Measurements from ENCODE around the gene HBG1. TPM values are rescaled to one million over a fixed set of nuclear protein-coding genes. Genes with fewer than 3 reads are reported as not detected.
A peak's percentile ranks its signal among the peaks of the same experiment; 100 is the strongest.
"Not testable (repeated sequence)": the region's sequence is repeated elsewhere in the genome, so short reads cannot be mapped to it uniquely, and the experiment has no call there.

HBG1 gene
- total RNA-seq, 1 donor from 2014 or later, result 5.3 TPM

DNA sequence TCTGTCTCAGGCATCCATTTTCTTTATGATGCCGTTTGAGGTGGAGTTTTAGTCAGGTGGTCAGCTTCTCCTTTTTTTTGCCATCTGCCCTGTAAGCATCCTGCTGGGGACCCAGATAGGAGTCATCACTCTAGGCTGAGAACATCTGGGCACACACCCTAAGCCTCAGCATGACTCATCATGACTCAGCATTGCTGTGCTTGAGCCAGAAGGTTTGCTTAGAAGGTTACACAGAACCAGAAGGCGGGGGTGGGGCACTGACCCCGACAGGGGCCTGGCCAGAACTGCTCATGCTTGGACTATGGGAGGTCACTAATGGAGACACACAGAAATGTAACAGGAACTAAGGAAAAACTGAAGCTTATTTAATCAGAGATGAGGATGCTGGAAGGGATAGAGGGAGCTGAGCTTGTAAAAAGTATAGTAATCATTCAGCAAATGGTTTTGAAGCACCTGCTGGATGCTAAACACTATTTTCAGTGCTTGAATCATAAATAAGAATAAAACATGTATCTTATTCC lies 31.0 kb upstream of the HBG1 start:
- intact Hi-C loops (cut with DNase I), result no loop called here
- DNase-seq (ENCODE audit: low spot score), result peak; percentile 60
- peak; percentile 90 for ATAC-seq

DNA sequence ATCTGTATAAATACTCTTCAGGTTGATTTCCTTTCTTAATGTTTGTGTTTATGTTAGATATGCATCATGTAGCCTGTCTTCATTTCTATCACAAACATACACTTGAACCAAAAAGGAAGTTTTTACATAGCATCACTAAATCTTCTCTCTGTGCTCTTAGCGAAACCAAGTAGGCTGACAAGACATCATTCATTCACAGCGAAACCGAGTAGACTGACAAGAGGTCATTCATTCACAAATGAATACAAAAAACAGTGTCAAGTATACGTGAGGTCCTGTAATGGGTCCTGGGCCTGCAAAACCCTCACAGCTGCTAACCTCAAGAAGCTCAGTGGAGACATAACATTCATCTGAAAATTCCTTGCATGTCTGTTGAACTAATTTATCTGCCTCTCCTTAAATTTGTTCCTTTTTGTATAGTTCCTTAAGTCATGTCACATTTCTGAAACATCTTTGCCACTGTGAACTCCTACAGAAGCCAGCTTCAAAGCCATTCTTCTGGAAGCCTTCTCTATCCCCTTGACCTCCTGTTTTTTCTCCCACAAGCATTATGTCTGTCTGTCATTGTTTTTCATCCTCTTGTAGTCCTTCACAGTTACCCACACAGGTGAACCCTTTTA lies 29.9 kb upstream of the HBG1 start:
- no peak for ATAC-seq
- DNase-seq (ENCODE audit: low spot score), result no peak
- intact Hi-C loops (cut with DNase I), result no loop called here

DNA sequence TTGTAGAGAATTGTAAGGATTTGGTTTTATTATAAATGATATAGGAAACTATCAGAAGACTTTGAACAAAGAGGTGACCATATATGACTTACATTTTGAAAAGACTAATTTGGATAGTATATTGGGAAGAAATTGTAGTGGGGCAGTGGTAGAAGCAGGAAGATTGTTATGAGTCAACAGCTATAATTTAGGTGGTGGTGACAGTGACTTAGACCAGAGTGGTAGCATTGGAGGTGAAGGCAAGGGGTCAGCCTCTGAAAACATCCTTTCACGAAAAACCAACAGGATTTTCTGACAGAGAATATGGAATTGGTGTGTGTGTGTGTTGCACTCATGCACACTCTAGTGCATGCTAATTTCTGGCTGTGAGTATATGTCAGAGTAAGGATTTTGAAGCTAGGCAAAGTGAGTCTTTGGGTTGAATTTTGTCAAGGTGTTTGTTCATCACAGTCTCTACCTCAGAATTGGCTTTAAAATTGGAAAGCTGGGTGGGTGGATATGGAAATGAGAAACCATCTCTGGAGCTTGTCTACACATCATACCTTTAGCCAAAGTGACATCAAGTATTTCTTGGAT lies 28.2 kb upstream of the HBG1 start:
- no peak for ATAC-seq
- intact Hi-C loops (cut with DNase I), result no loop called here
- DNase-seq (ENCODE audit: low spot score), result no peak

DNA sequence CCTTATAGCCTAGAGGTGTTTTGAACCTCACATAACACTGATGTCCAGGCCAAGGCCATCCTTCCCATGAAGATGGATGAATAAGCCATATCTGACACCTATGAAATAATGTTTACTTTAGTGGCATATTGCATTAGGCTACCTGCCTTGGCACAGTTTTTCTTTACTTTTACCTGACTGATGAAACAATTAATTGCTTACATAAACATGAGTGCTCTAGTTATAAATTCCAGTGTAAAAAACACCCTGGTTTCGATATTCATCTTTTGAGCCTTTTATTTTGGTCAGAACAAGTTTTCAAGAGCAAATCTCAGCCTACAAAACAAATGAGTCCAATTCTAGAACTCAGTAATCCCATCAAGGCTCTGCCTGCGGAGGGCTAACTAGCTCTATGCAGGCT lies 27.0 kb upstream of the HBG1 start:
- ATAC-seq (no peak), DNase-seq (ENCODE audit: low spot score) (no peak)
- intact Hi-C loops (cut with DNase I), result no loop called here

DNA sequence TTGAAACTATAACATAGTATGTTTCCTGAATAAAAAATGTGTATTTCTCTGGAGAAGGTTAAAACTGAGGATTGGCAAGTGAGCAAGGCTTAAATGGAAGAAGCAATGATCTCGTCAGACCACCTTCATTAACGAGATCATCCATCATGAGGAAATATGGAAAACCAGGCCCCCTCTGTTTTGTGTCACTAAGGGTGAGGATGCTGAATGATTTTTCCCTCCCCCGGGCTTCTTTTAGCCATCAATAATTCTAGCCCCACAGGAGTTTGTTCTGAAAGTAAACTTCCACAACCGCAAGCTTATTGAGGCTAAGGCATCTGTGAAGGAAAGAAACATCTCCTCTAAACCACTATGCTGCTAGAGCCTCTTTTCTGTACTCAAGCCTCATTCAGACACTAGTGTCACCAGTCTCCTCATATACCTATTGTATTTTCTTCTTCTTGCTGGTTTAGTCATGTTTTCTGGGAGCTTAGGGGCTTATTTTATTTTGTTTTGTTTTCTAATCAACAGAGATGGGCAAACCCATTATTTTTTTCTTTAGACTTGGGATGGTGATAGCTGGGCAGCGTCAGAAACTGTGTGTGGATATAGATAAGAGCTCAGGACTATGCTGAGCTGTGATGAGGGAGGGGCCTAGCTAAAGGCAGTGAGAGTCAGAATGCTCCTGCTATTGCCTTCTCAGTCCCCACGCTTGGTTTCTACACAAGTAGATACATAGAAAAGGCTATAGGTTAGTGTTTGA lies 25.9 kb upstream of the HBG1 start:
- ATAC-seq (no peak), DNase-seq (ENCODE audit: low spot score) (no peak)
- intact Hi-C loops (cut with DNase I), result no loop called here

DNA sequence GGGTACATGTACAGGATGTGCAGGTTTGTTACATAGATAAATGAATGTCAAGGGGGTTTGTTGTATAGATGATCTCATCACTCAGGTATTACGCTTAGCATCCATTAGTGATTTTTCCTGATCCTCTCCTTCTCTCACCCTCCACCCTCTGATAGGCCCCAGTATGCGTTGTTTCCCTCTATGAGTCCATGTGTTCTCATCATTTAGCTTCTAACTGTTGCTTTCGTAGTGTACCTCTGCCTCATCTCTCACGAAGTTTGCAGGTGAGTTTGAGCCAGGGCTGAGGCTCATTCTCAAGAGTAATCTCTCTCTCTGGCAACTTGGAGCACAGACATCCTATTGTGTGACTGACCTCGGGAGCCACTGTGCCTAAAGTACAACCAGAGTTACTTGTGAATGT lies 24.7 kb upstream of the HBG1 start:
- no peak for DNase-seq (ENCODE audit: low spot score)
- no peak for ATAC-seq
- intact Hi-C loops (cut with DNase I), result no loop called here

DNA sequence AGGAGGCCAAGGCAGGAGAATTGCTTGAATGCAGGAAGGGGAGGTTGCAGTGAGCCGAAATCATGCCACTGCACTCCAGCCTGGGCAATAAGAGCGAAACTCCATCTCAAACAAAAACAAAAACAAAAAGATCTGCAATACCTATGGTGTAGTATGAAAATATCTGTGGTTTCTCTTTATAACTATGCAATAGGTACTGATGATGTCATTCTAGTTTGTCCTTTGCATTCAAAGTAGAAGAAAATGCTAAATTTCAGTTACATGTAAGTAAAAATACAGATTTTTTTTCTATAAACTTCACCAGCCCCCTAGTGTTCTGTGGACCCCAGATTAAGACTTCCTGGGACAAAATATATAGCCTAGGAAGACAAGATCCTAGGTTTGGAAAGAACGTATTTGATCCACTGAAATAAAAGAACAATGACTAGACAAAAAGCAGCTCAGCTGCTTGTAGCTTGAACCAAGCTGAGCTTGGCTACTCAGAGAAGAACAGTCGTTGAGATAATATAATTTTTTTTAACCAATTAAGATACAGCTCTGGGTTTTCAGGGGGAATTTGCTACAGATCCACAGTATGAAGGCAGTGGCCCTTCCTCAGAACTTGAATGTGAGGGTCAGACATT lies 22.8 kb upstream of the HBG1 start:
- DNase-seq (ENCODE audit: low spot score), result no peak
- intact Hi-C loops (cut with DNase I), result no loop called here

DNA sequence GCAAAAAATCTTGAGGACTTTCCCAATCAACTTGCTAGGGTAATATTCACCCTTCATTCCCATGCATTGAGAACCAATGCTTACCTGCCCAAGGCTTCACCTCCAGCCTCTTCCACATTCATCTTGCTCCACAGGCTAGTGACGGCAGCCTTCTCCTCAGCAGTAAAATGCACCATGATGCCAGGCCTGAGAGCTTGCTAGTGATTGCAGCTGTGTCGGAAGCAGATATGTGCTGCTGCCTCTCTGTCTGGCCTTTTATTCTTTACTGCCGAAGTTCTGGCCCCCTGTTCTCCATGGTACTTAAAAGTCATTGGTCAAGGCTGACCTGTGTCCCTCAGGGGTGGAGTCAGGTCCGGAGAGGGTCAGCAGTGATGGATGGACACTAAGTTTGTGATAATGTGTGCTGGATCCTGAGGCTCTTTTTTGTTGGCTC lies 20.1 kb upstream of the HBG1 start, which contains the start of gene HBE1:
Gene HBE1 (minus strand): TSS at position 231 of the 433 bp plus-strand sequence. CDS start 55 bp downstream, at position 176.
- ATAC-seq, result no peak
- DNase-seq (ENCODE audit: low spot score), result no peak
- intact Hi-C loops (cut with DNase I), result no loop called here

More for the DNA sequence above, 22.8 kb upstream of the HBG1 start:
- ATAC-seq, result no peak

DNA sequence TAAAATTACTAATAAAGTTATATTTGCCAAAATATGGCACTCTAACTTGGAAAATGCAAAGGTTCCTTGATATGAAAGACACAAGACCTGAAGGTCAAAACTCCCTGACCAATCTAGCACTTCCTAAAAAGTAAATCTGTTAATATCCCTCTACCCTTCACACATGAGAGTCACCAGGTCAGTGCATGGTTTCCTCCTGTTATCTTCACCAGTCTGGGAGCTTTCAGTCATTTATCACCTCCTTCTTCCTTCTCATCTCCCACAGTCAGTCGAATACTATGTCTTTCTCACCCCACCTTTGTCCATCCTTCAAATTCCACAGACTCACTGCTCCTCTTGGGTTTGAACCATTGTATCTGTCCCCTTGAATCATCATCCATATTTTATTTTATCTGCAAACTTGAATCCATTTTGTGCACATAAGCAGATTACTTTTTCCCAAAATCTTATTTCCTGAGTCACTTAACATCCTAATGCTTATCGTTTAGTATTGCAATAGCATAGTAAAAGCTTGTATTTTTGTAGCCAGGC lies 17.4 kb upstream of the HBG1 start:
- intact Hi-C loops (cut with DNase I), result no loop called here
- DNase-seq (ENCODE audit: low spot score), result no peak
- ATAC-seq, result no peak

DNA sequence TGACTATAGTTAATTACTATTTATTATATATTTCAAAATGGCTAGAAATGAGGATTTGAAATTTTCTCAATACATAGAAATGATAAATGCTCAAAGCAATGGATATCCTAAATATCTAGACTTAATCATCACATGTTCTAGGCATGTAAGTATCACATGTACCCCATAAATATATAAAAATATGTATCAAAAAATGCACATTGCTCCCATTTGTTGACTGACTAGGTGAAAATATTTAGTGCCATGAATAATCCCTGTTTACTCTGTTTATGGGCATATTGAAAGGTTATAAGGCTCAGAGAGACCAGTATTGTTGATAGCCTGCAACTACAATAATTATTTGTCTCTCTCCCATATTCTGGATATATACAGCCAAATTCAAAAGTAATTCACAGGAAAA lies 17.0 kb upstream of the HBG1 start:
- intact Hi-C loops (cut with DNase I), result no loop called here
- DNase-seq (ENCODE audit: low spot score), result no peak
- no peak for ATAC-seq

DNA sequence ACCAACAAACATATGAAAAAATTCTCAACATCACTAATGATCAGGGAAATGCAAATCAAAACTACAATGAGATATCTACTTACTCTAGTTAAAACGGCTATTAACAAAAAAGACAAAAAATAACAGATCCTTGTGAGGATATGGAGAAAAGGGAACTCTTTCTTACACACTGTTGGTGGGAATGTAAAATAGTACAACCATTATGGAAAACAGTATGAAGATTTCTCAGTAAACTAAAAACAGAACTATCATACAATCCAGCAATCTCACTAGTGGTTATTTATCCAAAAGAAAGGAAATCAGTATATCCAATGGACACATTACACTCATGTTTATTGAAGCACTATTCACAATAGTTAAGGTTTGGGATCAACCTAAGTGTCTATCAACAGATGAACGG lies 16.2 kb upstream of the HBG1 start:
- intact Hi-C loops (cut with DNase I), result no loop called here
- ATAC-seq, result no peak
- no peak for DNase-seq (ENCODE audit: low spot score)

DNA sequence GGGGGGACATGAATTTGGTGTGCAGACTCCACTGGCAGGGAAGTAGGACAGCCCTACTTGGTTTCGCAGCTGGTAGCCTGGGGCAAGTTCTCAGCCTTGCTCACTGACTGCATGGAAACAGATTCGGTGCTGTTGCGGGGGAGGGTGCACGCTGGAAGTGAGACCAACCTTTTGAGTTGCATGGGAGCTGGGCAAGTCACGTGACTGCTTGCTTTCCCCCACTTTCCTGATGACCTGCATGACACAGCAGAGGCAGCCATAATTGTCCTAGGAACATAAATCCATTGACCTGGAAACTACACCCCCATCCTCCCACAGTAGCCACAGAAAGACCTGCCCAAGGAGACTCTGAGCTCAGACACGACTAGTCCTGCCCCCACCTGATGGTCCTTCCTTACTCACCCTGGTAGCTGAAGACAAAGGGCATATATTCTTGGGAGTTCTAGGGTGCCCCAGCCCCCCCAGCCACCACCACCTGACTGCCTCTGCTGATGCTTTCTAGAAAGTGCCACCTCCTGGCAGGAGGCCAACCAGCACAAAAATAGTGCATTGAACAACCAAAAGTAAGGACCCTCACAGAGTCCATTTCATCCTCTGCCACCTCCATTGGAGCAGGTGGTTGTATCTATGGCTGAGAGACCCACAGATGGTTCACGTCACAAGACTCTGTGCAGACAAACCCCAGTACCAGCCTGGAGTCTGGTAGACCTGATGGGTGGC lies 9.0 kb upstream of the HBG1 start:
- intact Hi-C loops (cut with DNase I), result no loop called here
- DNase-seq (ENCODE audit: low spot score) (no peak), ATAC-seq (no peak)

DNA sequence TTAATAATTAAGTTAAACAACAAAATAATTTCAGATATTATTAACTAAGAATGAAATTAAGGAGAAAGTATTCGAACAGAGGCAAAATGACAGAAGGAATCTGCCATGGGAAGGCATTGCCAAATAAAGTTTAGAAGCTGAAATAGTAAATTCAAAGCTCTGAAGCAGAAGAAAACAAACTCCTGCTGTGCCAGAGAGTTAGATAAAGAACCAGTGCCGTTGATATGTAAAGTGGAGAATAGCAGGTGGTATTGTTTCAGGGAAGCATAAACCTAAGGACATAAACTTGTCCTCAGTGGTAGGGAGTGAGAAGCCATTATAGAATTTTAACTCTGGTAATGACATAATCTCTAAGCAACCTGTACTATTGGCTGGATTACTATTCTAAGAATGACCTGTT lies 7.6 kb upstream of the HBG1 start:
- DNase-seq (ENCODE audit: low spot score) (no peak), ATAC-seq (no peak)
- intact Hi-C loops (cut with DNase I), result no loop called here

DNA sequence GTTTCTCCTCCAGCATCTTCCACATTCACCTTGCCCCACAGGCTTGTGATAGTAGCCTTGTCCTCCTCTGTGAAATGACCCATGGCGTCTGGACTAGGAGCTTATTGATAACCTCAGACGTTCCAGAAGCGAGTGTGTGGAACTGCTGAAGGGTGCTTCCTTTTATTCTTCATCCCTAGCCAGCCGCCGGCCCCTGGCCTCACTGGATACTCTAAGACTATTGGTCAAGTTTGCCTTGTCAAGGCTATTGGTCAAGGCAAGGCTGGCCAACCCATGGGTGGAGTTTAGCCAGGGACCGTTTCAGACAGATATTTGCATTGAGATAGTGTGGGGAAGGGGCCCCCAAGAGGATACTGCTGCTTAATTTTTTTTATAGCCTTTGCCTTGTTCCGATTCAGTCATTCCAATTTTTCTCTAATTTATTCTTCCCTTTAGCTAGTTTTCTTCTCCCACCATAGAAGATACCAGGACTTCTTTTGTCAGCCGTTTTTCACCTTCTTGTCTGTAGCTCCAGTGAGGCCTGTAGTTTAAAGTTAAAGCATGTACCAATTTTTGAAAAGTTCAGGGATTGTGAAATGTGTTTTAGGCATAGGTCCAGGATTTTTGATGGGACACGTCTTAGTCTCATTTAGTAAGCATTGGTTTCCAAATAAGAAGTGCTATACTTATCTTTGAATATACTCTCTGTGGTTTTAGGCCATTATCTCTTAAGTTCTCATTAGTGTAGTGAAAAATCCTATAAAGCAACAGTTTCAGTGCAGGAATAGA lies 5.2 kb upstream of the HBG1 start, which contains the start of gene HBG2:
Gene HBG2 (minus strand): TSS at position 136 of the 768 bp plus-strand sequence. CDS start 53 bp downstream, at position 83.
- DNase-seq (ENCODE audit: low spot score); intact Hi-C loops (cut with DNase I); ATAC-seq: not testable (repeated sequence)

DNA sequence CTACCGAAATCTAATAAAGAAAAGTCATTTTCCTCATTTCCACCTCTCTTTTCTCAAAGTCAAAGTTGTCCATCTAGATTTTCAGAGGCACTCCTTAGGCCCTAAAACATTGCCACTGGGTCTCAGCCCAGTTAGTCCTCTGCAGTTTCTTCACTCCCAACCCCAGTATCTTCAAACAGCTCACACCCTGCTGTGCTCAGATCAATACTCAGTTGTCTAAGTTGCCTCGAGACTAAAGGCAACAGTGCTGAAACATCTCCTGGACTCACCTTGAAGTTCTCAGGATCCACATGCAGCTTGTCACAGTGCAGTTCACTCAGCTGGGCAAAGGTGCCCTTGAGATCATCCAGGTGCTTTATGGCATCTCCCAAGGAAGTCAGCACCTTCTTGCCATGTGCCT lies 4.4 kb upstream of the HBG1 start:
- ATAC-seq, result not testable (repeated sequence)

DNA sequence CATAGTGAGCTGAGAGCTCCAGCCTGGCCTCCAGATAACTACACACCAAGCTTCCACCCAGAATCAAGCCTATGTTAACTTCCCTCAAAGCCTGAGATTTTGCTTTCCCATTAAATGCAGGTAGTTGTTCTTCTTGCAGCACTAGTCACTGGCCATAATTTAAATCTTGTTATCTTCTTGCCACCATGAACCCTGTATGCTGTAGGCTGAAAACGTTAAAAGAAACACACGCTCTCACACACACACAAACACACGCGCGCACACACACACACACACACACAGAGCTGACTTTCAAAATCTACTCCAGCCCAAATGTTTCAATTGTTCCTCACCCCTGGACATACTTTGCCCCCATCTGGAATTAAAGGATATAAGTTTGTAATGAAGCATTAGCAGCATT lies 3.8 kb upstream of the HBG1 start:
- DNase-seq (ENCODE audit: low spot score); ATAC-seq; intact Hi-C loops (cut with DNase I): not testable (repeated sequence)

More for the DNA sequence above, 4.4 kb upstream of the HBG1 start:
- DNase-seq (ENCODE audit: low spot score); intact Hi-C loops (cut with DNase I): not testable (repeated sequence)

DNA sequence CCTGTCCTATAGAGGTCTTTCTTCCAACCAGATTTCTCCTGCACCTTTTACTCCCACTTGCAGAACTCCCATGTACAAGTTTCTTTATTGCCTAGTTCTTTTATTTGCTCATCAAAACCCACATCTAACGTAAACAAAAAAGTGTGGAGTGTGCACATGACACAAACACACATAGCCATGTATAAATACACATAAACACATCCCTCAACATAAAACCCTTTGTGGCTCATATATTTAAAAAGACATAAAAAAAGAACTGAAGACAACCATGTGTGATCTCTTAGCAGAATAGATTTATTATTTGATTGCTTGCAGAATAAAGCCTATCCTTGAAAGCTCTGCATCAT lies 3.2 kb upstream of the HBG1 start:
- no peak for DNase-seq (ENCODE audit: low spot score)
- no peak for ATAC-seq
- intact Hi-C loops (cut with DNase I), result no loop called here
